Neural progenitor cell (in vitro differentiated cells): ENCODE results near the gene DNAAF5.

ENCODE experiments used
- CTCF ChIP-seq: fragments of 200-600 bp; sonication (generic); IDR thresholded peaks from 2 replicates; pipeline ENCODE4 v1.5.1; 2017; ENCODE audit warnings: antibody characterized with exemption, mild to moderate bottlenecking
- EZH2 ChIP-seq: fragments of 200-600 bp; sonication (generic); IDR thresholded peaks from 2 replicates; pipeline ENCODE4 v1.6.1; 2017; ENCODE audit warnings: antibody characterized with exemption, mild to moderate bottlenecking, moderate library complexity
- EZH2phosphoT487 ChIP-seq: fragments of 200-600 bp; sonication (generic); IDR thresholded peaks from 2 replicates; pipeline ENCODE4 v1.6.1; 2017; ENCODE audit warnings: antibody characterized with exemption

DNA sequence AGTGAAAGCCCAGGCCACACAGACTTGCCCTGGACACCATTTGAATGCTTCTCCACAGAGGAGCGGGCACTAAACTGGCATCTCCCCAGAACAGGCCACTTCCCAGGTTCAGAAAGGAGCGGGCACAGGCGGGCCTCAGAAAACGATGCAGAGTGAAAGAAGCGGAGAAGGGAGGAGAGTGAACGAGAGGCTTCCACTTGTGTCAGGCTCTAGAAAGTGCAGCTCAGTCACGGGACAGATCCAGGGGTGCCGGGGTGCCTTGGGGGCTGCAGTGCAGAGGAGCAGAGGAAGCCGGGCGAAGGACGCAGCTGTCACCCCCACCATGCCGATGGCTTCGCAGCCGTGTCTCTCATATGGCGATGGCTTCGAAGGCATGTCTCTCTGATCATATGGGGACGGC is 26.7 kb downstream of the DNAAF5 start:
- TF ChIP-seq CTCF (no peak), EZH2 (no peak), EZH2phosphoT487 (no peak)
